SK-N-SH (cell line): Measurements from ENCODE around the gene EML1.
"Not testable (repeated sequence)": the region's sequence is repeated elsewhere in the genome, so short reads cannot be mapped to it uniquely, and the experiment has no call there.

Experiments
- CTCF ChIP-seq: fragments of 200-600 bp; sonication (generic); IDR thresholded peaks from 2 replicates; pipeline ENCODE4 v1.6.1; 2017; ENCODE audit warnings: antibody characterized with exemption, mild to moderate bottlenecking, moderate library complexity
- EZH2phosphoT487 ChIP-seq: fragments of 200-600 bp; sonication (generic); IDR thresholded peaks from 2 replicates; pipeline ENCODE4 v1.6.1; 2017; ENCODE audit warnings: low read depth, mixed run types, mild to moderate bottlenecking, antibody characterized with exemption, moderate library complexity, borderline replicate concordance
- FOXM1 ChIP-seq: IDR thresholded peaks from 2 replicates; pipeline ENCODE4 v1.4.0; 2012; ENCODE audit warnings: low read depth, mild to moderate bottlenecking
- PBX3 ChIP-seq: IDR thresholded peaks from 2 replicates; pipeline ENCODE4; 2012
- REST ChIP-seq: IDR thresholded peaks from 2 replicates; pipeline ENCODE4 v1.6.1; 2012; ENCODE audit warnings: mild to moderate bottlenecking, low read depth, low read length, moderate library complexity
- RFX5 ChIP-seq: IDR thresholded peaks from 2 replicates; pipeline ENCODE4 v1.6.1; 2012; ENCODE audit warnings: mild to moderate bottlenecking, improper control_type of control experiment, low read length
- TF ChIP-seq, protein P1 (sequence below): fragments of 150-350 bp; IDR thresholded peaks from 2 replicates; pipeline ENCODE4 v1.6.1; 2017; ENCODE audit warnings: antibody characterized with exemption, low read length, low read depth, borderline replicate concordance

- not testable (repeated sequence) for TF ChIP-seq CTCF, EZH2phosphoT487, REST, PBX3, RFX5, FOXM1
- TF ChIP-seq, protein P1, sequence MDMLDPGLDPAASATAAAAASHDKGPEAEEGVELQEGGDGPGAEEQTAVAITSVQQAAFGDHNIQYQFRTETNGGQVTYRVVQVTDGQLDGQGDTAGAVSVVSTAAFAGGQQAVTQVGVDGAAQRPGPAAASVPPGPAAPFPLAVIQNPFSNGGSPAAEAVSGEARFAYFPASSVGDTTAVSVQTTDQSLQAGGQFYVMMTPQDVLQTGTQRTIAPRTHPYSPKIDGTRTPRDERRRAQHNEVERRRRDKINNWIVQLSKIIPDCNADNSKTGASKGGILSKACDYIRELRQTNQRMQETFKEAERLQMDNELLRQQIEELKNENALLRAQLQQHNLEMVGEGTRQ, result not testable (repeated sequence)
Observed at GRCh38 chr14:99949011-99949732, 156.0 kb downstream of the EML1 start.
